ENCODE data around the gene KLF11. TPM values are rescaled to one million over a fixed set of nuclear protein-coding genes. Genes with fewer than 3 reads are reported as not detected.
"Not testable (repeated sequence)": the region's sequence is repeated elsewhere in the genome, so short reads cannot be mapped to it uniquely, and the experiment has no call there.

Gene KLF11
- polyA plus RNA-seq, 10 donors = 20.5 to 32.5 (median 23.9) TPM

GRCh38 chr2:10022041-10022421 lies 21.3 kb upstream of the KLF11 start:
- DNase-seq = no peak

DNA sequence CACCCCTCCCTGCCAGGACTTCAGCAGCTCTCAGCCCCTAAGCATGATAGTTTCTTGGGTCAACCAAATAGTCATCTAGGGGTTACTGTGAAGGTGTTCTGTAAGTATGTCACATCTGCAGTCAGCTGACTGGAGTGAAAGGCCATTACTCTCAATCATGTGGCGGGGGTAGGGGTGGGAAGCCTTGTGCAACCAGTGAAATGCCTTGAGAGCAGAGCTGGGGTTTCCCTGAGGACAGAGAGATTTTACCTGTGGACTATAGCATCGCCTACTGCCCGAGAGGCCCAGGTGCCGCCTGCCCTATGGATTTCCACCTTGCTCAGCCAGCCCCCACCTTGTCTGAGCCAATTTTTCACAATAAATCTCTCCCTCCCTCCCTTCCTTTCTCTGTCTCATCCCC lies 20.9 kb upstream of the KLF11 start:
- no peak for DNase-seq

DNA sequence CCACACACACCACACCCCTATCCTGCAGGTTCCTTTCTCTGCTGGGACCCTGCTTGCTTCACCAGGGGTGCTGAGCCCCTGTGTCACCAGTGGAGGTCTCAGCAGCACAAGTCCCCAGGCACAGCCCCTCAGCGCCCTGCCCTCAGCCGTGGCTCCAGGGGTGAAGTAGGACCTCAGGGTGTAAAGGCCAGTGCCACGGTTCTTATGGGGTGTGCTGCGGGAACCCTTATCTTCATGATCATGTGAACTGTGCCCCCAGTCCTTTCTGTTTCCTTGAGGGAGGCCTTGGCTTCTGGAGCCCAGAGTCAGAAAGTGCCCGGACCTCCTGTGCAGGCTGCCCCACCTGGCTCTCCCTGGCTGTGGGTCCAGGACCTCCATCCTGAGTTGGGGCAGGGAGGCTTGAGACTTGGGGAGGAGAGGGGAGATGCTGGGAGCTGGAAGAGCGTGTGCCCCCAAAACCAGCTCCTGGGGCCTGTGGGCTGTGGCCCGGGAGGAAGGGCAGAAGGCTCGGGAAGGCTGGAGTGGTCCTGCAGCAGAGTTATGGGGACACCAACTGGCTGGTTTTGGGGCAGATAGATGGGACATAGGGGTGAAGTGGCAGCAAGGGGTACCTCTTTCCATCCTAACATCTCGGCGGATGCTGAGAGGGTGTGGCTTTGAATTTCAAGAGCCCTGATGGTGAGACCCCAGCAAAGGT lies 20.2 kb upstream of the KLF11 start:
- no peak for DNase-seq

DNA sequence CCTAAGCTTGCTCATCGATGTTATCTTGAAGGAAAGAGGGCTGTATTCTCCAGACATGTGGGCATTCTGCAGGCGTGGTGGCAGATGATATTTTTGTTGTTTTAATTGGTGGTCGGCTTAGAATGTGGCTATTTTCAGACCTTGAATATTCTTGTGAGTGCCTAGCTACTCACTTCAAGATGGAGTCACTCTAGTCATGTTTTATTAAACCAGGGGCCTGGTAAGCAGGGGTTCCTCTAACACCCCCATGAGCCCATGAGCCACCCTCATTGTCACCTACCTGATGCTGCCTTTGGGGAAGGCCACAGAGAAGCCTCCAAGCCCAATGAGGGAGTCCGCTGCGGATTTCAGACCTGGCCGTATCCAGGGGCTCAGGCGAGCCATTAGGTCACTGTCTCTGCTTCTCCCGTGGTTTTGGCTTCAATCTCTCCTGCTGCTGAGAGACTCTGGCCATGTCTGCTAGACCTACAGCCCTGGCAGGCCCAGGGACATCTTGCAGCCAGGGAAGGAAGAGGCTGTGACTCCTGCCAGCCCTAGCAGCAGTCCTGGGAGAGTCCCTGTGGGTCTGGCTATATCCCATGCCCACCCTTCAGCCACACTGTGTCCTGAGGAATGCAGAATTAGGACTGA lies 16.3 kb upstream of the KLF11 start:
- no peak for DNase-seq

GRCh38 chr2:10027660-10028330 lies 15.6 kb upstream of the KLF11 start:
- peak in 1 of 3 donors; percentile 68 for DNase-seq

GRCh38 chr2:10028407-10028987 lies 14.9 kb upstream of the KLF11 start:
- peak in 1 of 3 donors; percentile 56 for DNase-seq

- peak in 1 of 3 donors; percentile 62 for DNase-seq
Measured at GRCh38 chr2:10028988-10029874, 14.1 kb upstream of the KLF11 start.

- no peak for DNase-seq
Measured at GRCh38 chr2:10029875-10030223, 13.5 kb upstream of the KLF11 start.

- no peak for DNase-seq
Measured at GRCh38 chr2:10030311-10030736, 13.0 kb upstream of the KLF11 start.

DNA sequence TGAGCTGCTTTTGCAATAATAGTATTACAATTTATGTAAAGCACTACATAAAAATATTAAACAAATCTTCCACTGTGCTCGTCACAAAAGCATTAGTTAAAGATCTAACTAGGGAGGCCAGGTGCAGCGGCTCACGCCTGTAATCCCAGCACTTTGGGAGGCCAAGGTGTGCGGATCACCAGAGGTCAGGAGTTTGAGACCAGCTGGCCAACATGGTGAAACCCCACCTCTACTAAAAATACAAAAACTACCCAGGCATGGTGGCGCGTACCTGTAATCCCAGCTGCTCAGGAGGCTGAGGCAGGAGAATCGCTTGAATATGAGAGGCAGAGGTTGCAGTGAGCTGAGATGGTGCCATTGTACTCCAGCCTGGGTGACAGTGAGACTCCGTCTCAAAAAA lies 12.6 kb upstream of the KLF11 start:
- DNase-seq = not testable (repeated sequence)

- DNase-seq = no peak
Measured at GRCh38 chr2:10031886-10032745, 11.2 kb upstream of the KLF11 start.

DNA sequence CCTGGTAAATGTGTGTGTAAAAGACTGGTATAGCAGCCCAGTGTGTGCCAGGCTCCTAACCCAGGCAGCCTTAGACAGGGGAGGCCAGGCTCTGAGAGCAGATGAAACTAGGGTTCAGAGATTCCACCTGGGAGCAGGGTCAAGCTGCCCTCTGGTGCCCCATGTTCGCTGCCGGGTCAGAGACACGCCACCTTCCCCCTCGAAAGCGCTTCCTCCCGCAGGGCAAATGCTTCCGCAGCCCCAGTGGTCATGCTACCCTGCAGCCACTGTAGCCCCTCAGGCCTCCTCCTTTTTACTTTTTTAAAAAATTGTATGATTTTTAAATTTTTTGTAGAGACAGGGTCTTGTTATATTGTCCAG lies 10.6 kb upstream of the KLF11 start:
- no peak for DNase-seq

GRCh38 chr2:10033251-10034006 lies 9.9 kb upstream of the KLF11 start:
- no peak for DNase-seq

DNA sequence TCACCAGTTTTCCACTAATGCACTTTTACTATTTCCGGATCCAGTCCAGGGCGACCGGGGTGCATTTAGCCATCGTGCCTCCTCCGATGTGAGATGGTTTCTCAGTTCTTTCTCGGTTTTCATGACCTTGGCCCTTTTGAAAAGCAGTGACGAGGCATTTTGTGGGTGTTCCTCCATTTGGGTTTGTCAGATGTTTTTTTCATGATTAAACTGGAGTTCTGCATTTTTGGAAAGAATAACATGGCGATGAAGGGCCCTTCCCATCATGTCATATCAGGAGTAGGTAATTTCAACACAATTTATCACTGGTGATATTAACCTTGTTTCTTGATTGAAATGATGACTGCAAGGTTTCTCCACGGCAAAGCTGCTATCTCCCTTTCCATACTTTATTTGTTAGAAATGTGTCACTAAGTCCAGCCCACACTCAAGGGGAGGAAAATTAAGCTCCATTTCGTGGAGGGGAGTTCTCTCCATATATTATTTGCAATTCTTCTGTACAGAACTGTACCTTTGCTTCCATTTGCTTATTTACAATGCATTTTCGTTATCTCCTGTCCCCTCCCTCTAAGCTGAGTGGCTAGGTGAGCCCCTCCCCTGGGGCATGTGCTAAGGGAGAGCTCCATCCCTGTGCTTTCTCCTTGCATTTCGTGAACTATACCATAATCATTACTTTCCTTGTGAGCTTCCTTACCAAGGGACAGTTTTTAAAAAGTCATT lies 8.9 kb upstream of the KLF11 start:
- DNase-seq = no peak

DNA sequence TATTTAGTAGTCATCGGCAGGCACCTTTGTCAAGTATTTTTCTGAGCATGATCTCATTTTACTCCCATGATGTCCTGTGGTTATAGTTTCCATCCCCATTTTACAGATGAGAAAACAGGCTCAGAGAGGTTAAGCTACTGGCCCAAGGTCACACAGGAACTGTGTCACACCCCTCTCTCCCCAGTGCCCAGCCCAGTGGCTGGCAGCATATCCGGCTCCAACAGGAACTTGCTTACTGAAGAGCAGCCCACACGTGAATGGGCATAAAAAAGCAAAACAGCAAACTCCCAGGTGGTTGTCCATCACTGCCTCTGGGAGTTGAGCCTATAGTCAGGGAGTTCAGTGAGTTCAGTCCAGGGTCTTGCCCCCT lies 8.3 kb upstream of the KLF11 start:
- DNase-seq = no peak

- DNase-seq = no peak
Measured at GRCh38 chr2:10035633-10036032, 7.7 kb upstream of the KLF11 start.

DNA sequence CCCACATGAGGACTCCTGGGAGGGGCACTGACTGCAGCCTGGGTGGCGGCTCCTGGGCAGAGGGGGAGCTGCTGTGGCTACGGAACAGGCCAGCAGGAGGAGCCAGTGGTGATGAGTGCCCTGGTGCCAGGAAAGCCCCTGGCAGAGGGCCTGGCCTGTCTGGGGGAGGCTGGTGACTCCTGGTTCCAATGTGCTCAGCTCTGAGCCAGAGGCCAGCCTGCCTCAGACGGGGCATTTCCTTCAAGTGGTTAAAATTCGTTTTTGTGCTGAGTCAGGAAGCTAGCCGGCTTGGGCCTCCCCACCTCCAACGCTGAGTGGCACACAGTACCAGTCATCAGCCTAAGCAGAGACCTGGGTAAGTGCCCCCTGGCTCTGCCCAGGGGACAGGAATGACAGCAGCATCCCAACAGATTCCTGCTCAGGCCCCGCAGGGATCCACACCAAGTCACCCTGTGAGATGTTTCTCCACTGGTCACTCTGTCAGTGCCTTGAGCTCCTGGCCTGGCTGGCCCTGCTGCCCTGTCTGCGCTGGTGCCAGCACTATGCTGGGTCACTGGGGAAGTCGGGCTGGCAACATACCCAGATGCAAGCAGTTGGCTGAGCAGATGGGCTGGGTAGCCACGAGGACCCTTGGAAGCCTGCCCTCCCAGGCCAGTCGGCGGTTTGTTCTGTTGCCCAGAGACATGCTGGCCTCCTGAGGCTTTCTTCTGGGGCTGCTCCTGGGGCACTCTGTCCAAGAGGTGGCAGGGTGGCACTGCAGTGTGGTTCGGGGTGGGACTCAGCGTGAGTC lies 7.1 kb upstream of the KLF11 start:
- DNase-seq = no peak

- DNase-seq = no peak
Measured at GRCh38 chr2:10038123-10038522, 5.2 kb upstream of the KLF11 start.

DNA sequence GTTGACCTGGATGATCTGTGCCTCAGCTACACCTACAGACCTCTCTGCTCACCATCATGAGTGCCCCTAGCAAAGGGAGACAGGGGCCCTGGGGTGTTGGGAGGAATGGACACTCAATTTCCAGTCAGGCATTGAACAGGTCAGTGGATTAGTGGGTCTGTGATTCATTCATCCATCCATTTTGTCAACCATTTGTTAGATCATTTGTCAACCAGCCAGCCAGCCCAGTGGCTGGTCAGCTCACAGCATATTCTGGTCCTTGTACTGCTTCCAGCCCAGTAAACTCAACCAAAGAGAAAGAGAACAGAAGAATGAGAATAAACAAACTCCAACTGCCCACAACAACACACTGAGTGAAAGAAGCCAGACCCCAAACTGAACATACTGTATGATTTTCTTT lies 4.6 kb upstream of the KLF11 start:
- DNase-seq = no peak
